DND-41 (cell line): ENCODE results near the gene GAS7.

Experiments used
- EZH2 ChIP-seq: IDR thresholded peaks from 3 replicates; pipeline ENCODE4 v1.6.1; 2012; ENCODE audit warnings: borderline replicate concordance, low read depth, mild to moderate bottlenecking, moderate library complexity, low read length, inconsistent platforms; ENCODE audit not compliant: severe bottlenecking
- TF ChIP-seq, protein P1 (sequence below): IDR thresholded peaks from 2 replicates; pipeline ENCODE4 v1.5.1; 2012; ENCODE audit warnings: borderline replicate concordance, low read length, moderate library complexity, mild to moderate bottlenecking; ENCODE audit not compliant: poor library complexity, severe bottlenecking; ENCODE audit errors: extremely low read depth

DNA sequence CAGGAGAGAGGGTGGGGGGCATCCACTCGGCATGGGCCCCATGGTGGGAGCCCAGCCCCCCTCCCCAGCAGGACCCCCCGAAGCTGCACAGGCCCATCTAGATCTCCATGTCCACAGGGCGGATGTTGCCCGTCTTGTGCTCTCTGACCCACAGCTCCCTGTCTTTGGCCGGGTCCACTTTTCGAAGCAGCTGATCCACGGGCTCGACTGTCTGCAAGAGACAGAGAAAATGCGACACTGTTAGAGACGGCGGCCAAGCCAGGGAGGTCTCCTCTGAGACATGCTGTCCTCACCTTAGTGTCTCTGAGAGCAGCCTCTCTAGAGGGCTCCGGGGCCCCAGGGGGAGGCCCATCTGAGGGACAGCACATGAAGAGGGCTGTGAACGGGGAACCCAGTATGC lies 281.3 kb downstream of the GAS7 start:
- TF ChIP-seq EZH2, result no peak
- TF ChIP-seq, protein P1, sequence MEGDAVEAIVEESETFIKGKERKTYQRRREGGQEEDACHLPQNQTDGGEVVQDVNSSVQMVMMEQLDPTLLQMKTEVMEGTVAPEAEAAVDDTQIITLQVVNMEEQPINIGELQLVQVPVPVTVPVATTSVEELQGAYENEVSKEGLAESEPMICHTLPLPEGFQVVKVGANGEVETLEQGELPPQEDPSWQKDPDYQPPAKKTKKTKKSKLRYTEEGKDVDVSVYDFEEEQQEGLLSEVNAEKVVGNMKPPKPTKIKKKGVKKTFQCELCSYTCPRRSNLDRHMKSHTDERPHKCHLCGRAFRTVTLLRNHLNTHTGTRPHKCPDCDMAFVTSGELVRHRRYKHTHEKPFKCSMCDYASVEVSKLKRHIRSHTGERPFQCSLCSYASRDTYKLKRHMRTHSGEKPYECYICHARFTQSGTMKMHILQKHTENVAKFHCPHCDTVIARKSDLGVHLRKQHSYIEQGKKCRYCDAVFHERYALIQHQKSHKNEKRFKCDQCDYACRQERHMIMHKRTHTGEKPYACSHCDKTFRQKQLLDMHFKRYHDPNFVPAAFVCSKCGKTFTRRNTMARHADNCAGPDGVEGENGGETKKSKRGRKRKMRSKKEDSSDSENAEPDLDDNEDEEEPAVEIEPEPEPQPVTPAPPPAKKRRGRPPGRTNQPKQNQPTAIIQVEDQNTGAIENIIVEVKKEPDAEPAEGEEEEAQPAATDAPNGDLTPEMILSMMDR, result no peak
